ENCODE data around the gene ADCY7. TPM values are rescaled to one million over a fixed set of nuclear protein-coding genes. Genes with fewer than 3 reads are reported as not detected.

Gene ADCY7
- total RNA-seq, 1 experiment from 2014 or later, result 34.2 TPM

- ATAC-seq (no peak), DNase-seq (ENCODE audit: low read depth, low spot score) (no peak)
- intact Hi-C loops (cut with micrococcal nuclease), result no loop called here
- no peaks in the 10 kb centered on the region for H4K20me1 ChIP-seq (ENCODE audit: insufficient read depth)
- no peaks in the 10 kb centered on the region for H3K9me2 ChIP-seq (ENCODE audit: insufficient read depth)
- no peaks in the 10 kb centered on the region for H3K27me3 ChIP-seq (ENCODE audit: insufficient read depth, low read length)
- no peaks in the 10 kb centered on the region for H3K4me1 ChIP-seq (ENCODE audit: control insufficient read depth in 1 of 2, insufficient read depth in 2 of 2, low read length in 2 of 2)
- BruUV-seq (replicated peaks), result no TSS peak
- no peak overlapping the region for H3K4me3 ChIP-seq (replicated peaks in 1 of 2; ENCODE audit: low read depth in 1 of 2, low read length in 2 of 2)
- ChIA-PET CTCF (no interaction called here), RAD21 (ENCODE audit: low non-redundant PET in 1 of 2, low total read pairs in 2 of 2, uncharacterized antibody in 2 of 2, unreplicated experiment in 2 of 2) (no interaction called here), POLR2A (no interaction called here)
- H3K79me2 ChIP-seq (ENCODE audit: insufficient read depth, low read length), result no peaks in the 10 kb centered on the region
- H3K36me3 ChIP-seq (ENCODE audit: control insufficient read depth in 1 of 2, insufficient read depth in 2 of 2, low read length in 2 of 2), result no peaks in the 10 kb centered on the region
- no peak overlapping the region for H2AFZ ChIP-seq (ENCODE audit: low read depth, low read length, poor library complexity, severe bottlenecking)
- H3K4me2 ChIP-seq (ENCODE audit: low read length), result no peak overlapping the region
- H3K27ac ChIP-seq (ENCODE audit: low read depth, low read length), result no peak overlapping the region
- TF ChIP-seq EGR1 (IDR thresholded peaks at IDR 0.05; ENCODE audit: low read depth), result no peak
- no peak for TF ChIP-seq SP1 (IDR thresholded peaks at IDR 0.05; ENCODE audit: low read depth)
- no peak for TF ChIP-seq TCF7L2 (IDR thresholded peaks at IDR 0.05; ENCODE audit: borderline replicate concordance, extremely low read depth, insufficient read depth, insufficient read length)
- no peak for TF ChIP-seq CEBPB (IDR thresholded peaks at IDR 0.05; ENCODE audit: low read depth)
- no peak for TF ChIP-seq EZH2phosphoT487 (IDR thresholded peaks at IDR 0.05; ENCODE audit: borderline replicate concordance)
- no peak for TF ChIP-seq REST (IDR thresholded peaks at IDR 0.05; ENCODE audit: low read depth)
- TF ChIP-seq POLR2A (IDR thresholded peaks at IDR 0.05; ENCODE audit: borderline replicate concordance, extremely low read depth, insufficient read depth, insufficient read length), result no peak
- no peak for TF ChIP-seq SRF (IDR thresholded peaks at IDR 0.05; ENCODE audit: low read depth)
- H3K9me3 ChIP-seq (ENCODE audit: control insufficient read depth in 1 of 2, insufficient read depth in 1 of 2, low read depth in 1 of 2, low read length in 2 of 2), result no peaks in the 10 kb centered on the region
- H3K9ac ChIP-seq (ENCODE audit: low read length), result no peak overlapping the region
Measured at GRCh38 chr16:50291719-50292565, 25.6 kb downstream of the ADCY7 start.
